Type B pancreatic cell (in vitro differentiated cells): Measurements from ENCODE around the gene CCDC134. TPM values are rescaled to one million over a fixed set of nuclear protein-coding genes. Genes with fewer than 3 reads are reported as not detected.
"Not testable (repeated sequence)": the region's sequence is repeated elsewhere in the genome, so short reads cannot be mapped to it uniquely, and the experiment has no call there.

Experiments
- DNase-seq: peaks from one replicate; pipeline ENCODE4 v3.0.0; 2021; ENCODE audit warnings: mixed read lengths; ENCODE audit not compliant: unreplicated experiment; ENCODE audit errors: extremely low spot score
- H3K27ac Mint-ChIP-seq: 2 replicates; pipeline ENCODE4 v1.8.0; 2021; ENCODE audit warnings: mild to moderate bottlenecking, mixed read lengths
- H3K27me3 Mint-ChIP-seq: 2 replicates; pipeline ENCODE4 v1.8.0; 2021; ENCODE audit warnings: mixed read lengths
- H3K36me3 Mint-ChIP-seq: 2 replicates; pipeline ENCODE4 v1.8.0; 2021; ENCODE audit warnings: mixed read lengths
- H3K4me1 Mint-ChIP-seq: one replicate; pipeline ENCODE4 v1.8.0; 2021; ENCODE audit warnings: mixed read lengths; ENCODE audit not compliant: unreplicated experiment
- H3K4me3 Mint-ChIP-seq: 2 replicates; pipeline ENCODE4 v1.8.0; 2021; ENCODE audit warnings: mild to moderate bottlenecking, mixed read lengths
- H3K9me3 Mint-ChIP-seq: 2 replicates; pipeline ENCODE4 v1.8.0; 2021; ENCODE audit warnings: mixed read lengths
- total RNA-seq: library from RNA; stranded (reverse); gene quantifications from 2 replicates; pipeline ENCODE4 v1.2.1, GENCODE V29; 2021; ENCODE audit warnings: low replicate concordance
- TF ChIP-seq, protein P1 (sequence below): fragments of 200-600 bp; sonication (generic); conservative IDR thresholded peaks from 2 replicates; pipeline ENCODE4 v1.5.0; 2021; ENCODE audit warnings: antibody characterized with exemption, mild to moderate bottlenecking

CCDC134 gene
- total RNA-seq, 1 donor from 2014 or later: 19.6 TPM

DNA sequence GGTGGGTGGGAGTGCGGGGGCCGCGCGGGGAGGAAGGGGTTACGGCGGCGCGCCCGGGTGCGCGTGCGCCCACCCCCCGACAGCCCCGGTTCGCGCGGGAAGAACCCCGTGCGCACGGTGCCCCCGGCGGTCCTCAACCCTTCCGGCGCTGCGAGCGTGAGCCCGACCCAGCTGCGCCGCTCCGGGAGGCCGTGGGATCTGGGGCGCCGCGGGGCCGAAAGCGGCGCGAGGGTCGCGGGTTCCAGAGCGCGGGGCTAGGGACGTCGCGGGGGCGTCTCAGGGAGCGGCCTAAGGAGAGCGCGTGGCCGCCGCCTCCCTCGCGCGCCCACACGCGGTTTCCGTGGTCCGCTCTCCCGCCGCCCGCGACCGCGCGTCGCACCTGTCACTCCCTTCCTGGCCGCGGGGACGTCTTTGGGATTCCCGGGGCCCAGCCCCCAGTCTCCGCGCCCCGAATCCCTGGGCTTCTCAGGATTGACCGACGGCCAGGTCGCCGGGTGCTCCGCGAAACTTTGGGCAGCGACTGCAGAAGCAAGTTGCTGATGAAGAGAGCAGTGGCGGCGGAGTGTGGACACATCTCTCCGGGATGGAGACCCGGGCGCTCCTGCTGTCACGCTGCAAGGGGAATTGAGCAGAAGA, 33.0 kb downstream of the CCDC134 start:
- Mint-ChIP-seq H3K27ac (peak overlapping the region; percentile 90), H3K27me3 (no peaks in the 10 kb centered on the region), H3K36me3 (peaks cover 25% of the 10 kb centered on the region), H3K4me1 (peaks cover 25% of the 10 kb centered on the region), H3K9me3 (no peaks in the 10 kb centered on the region), H3K4me3 (peak overlapping the region; percentile 97)
- TF ChIP-seq, protein P1, sequence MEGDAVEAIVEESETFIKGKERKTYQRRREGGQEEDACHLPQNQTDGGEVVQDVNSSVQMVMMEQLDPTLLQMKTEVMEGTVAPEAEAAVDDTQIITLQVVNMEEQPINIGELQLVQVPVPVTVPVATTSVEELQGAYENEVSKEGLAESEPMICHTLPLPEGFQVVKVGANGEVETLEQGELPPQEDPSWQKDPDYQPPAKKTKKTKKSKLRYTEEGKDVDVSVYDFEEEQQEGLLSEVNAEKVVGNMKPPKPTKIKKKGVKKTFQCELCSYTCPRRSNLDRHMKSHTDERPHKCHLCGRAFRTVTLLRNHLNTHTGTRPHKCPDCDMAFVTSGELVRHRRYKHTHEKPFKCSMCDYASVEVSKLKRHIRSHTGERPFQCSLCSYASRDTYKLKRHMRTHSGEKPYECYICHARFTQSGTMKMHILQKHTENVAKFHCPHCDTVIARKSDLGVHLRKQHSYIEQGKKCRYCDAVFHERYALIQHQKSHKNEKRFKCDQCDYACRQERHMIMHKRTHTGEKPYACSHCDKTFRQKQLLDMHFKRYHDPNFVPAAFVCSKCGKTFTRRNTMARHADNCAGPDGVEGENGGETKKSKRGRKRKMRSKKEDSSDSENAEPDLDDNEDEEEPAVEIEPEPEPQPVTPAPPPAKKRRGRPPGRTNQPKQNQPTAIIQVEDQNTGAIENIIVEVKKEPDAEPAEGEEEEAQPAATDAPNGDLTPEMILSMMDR: no peak
- peak; percentile 74 for DNase-seq

DNA sequence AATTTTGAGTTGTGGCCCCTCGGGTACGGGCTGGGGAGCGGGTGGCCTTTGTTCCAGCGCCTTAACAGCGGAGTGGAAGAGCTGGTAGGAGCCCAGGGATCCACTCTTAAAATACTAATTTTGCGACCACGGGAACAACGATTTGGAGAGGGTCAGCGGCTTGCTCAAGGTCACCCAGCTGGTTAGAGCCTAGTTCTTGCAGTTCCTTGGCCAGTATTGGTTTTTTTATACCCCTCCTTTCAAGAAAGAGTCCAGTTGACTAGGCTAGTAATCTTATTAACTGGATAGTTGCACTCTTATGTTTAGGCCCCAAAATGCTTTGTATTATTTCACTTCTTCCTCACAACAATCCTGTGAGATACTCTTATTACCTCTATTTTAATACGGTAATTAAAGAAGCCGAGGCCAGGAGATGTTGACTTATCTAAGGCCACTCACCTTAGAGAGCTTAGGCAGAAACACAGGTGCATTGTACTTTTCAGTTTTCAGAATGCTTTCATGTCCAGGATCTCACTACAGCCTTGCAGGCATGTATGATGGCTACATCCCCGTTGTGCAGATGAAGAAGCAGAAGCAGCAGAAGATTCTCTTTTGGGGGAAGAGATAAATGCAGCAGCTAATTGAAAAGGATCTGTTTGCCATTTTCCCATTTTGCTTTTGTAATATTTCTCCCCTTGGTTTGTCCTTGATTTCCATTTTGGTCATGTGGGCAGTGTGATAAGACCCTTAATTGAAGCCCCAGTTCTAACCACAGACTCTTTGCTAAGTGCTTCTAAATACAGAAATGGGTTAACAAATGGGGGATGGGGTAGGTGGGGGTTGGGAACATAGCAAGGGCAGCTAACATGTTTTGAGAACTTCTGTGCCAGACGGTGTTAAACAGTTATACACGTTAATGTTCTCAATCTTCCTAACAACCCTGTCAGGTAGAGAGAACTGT, 33.8 kb downstream of the CCDC134 start:
- H3K4me3 Mint-ChIP-seq: peak overlapping the region; percentile 97
- H3K36me3 Mint-ChIP-seq: peaks cover 31% of the 10 kb centered on the region
- H3K27me3 Mint-ChIP-seq: no peaks in the 10 kb centered on the region
- no peak for DNase-seq
- peaks cover 26% of the 10 kb centered on the region for H3K4me1 Mint-ChIP-seq
- TF ChIP-seq, protein P1: no peak
- H3K27ac Mint-ChIP-seq: peak overlapping the region; percentile 90
- no peaks in the 10 kb centered on the region for H3K9me3 Mint-ChIP-seq

DNA sequence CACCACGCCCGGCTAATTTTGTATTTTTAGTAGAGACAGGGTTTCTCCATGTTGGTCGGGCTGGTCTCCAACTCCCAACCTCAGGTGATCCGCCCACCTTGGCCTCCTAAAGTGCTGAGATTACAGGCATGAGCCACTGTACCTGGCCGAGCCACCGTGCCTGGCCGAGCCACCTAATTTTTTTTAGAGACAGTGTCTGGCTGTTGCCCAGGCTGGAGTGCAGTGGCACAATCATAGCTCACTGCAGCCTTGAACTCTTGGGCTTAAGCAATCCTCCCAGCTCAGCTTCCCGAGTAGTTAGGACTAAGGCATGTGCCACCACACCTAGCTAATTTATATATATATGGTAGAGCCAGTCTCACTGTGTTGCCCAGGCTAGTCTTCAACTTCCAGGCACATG, 35.0 kb downstream of the CCDC134 start:
- H3K36me3 Mint-ChIP-seq: peaks cover 36% of the 10 kb centered on the region
- H3K4me3 Mint-ChIP-seq: peak overlapping the region; percentile 66
- not testable (repeated sequence) for H3K9me3 Mint-ChIP-seq, H3K27me3 Mint-ChIP-seq, DNase-seq
- peak overlapping the region; percentile 52 for H3K27ac Mint-ChIP-seq
- H3K4me1 Mint-ChIP-seq: peaks cover 32% of the 10 kb centered on the region

DNA sequence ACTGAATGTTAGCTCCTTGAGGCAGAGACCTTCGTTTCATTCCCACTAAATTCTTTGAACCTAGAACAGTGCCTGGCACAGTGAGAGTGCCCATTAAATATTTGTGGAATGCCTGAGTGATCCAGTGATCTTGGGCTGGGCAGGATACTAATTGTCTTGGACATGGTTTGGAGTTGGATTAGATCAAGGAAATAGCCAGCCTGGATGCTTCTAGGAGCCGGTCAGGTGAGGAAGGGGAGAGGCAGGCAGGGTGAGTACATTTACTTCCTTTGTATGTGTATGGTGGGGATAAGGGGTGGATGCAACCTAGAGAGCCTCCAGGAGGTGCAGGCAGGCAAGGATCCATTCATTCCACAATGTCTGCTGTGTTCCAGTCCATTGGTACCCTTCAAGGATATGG, 36.1 kb downstream of the CCDC134 start:
- H3K9me3 Mint-ChIP-seq: no peaks in the 10 kb centered on the region
- peaks cover 36% of the 10 kb centered on the region for H3K4me1 Mint-ChIP-seq

DNA sequence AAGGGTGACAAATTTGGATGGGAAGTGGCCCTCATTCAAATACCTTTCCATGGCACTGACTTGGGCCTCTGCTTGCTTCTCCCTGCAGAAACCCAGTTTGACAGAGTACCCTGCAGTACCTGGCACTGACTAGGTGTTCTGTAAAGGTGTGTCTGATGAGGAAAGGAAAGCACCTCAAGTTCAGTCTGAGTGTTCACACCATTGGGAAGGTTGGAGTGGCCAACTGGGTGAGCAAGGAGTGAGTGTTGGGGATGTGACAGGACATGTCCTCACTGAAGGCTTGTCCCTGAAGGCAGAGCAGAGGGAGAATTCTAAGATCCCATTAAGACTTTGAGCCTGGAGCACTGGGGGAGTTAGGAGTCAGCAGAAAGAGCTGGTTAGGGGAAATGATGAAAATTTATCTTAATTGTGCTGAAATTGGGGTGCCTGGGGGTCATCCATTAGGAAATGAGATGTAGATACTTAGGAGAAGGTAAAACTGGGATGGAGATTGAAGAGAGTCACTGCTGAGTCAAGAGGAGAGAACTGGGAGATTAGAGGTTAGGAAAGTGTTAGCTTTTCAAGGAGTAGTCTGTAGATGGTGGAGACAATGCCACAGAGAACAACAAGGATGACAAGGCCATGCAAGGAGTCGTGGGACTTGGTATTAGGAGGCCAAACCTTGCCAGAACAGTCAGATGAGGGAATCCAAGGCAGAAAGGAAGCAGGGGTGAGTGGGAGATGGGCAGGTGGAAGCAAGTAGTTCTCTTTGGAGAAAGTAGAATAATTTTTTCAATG, 38.6 kb downstream of the CCDC134 start:
- H3K4me3 Mint-ChIP-seq: peak overlapping the region; percentile 8
- no peaks in the 10 kb centered on the region for H3K9me3 Mint-ChIP-seq
- H3K27me3 Mint-ChIP-seq: no peaks in the 10 kb centered on the region
- H3K4me1 Mint-ChIP-seq: peaks cover 41% of the 10 kb centered on the region
- TF ChIP-seq, protein P1: no peak
- peaks cover 36% of the 10 kb centered on the region for H3K36me3 Mint-ChIP-seq
- peak overlapping the region; percentile 56 for H3K27ac Mint-ChIP-seq
- DNase-seq: no peak

More for the DNA sequence above, 36.1 kb downstream of the CCDC134 start:
- Mint-ChIP-seq H3K27ac (peak overlapping the region; percentile 52), H3K36me3 (peaks cover 36% of the 10 kb centered on the region), H3K27me3 (no peaks in the 10 kb centered on the region), H3K4me3 (peak overlapping the region; percentile 66)
- no peak for DNase-seq
- TF ChIP-seq, protein P1: no peak
